ENCODE results near the gene SLC2A5. TPM values are rescaled to one million over a fixed set of nuclear protein-coding genes. Genes with fewer than 3 reads are reported as not detected.

SLC2A5 gene
- total RNA-seq, 1 donor from 2014 or later: 0.79 TPM

DNA sequence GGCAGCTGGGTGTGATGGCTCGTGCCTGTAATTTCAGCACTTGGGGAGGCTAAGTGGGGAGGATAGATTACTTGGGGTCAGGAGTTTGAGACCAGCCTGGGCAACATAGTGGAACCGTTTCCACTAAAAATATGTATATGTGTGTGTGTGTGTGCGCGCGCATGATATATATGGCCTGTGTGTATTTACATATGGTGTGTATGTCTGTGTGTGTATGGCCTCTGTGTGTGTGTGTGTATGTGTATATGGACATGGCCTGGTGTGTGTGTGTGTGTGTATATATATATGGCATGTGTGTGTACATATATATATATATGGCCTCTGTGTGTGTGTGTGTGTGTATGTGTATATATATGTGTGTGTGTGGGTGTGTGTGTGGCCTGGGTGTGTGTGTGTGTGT lies 27.2 kb downstream of the SLC2A5 start:
- no peaks in the 10 kb centered on the region for H3K36me3 ChIP-seq (ENCODE audit: insufficient read depth, low read length)
- no peak overlapping the region for H3K9ac ChIP-seq (ENCODE audit: low read length)
- H3K9me3 ChIP-seq (ENCODE audit: insufficient read depth, low read depth, low read length): no peaks in the 10 kb centered on the region
- no peaks in the 10 kb centered on the region for H3K79me2 ChIP-seq (ENCODE audit: insufficient read depth, low read length)
- DNase-seq (ENCODE audit: low read depth): no peak
- Mint-ChIP-seq H3K9me3 (ENCODE audit: unreplicated experiment) (peaks cover under 1% of the 10 kb centered on the region), H3K36me3 (ENCODE audit: low read depth, unreplicated experiment) (peaks cover 3% of the 10 kb centered on the region), H3K27ac (ENCODE audit: unreplicated experiment) (no peak overlapping the region), H3K4me3 (ENCODE audit: unreplicated experiment) (no peak overlapping the region), H3K4me1 (ENCODE audit: low read depth, unreplicated experiment) (no peaks in the 10 kb centered on the region), H3K27me3 (ENCODE audit: low read depth, unreplicated experiment) (peaks cover 36% of the 10 kb centered on the region)
- no peak for TF ChIP-seq EZH2 (IDR thresholded peaks at IDR 0.05; ENCODE audit: insufficient read depth, low read length)
- TF ChIP-seq CTCF (IDR thresholded peaks at IDR 0.05; ENCODE audit: insufficient read depth, low read depth, low read length): no peak
- no peaks in the 10 kb centered on the region for H4K20me1 ChIP-seq (ENCODE audit: insufficient read depth, low read length)
- no peak overlapping the region for H3K4me2 ChIP-seq (ENCODE audit: low read length)
- H3K27ac ChIP-seq (ENCODE audit: low read depth, low read length): no peak overlapping the region
- peaks cover 24% of the 10 kb centered on the region for H3K27me3 ChIP-seq (ENCODE audit: insufficient read depth, low read length)
- no peak overlapping the region for H2AFZ ChIP-seq (ENCODE audit: low read depth, low read length)
- no peak for FAIRE-seq
- H3K4me3 ChIP-seq (ENCODE audit: insufficient read depth, low read depth, low read length): no peak overlapping the region
- H3K4me1 ChIP-seq (ENCODE audit: insufficient read depth, low read length): no peaks in the 10 kb centered on the region

DNA sequence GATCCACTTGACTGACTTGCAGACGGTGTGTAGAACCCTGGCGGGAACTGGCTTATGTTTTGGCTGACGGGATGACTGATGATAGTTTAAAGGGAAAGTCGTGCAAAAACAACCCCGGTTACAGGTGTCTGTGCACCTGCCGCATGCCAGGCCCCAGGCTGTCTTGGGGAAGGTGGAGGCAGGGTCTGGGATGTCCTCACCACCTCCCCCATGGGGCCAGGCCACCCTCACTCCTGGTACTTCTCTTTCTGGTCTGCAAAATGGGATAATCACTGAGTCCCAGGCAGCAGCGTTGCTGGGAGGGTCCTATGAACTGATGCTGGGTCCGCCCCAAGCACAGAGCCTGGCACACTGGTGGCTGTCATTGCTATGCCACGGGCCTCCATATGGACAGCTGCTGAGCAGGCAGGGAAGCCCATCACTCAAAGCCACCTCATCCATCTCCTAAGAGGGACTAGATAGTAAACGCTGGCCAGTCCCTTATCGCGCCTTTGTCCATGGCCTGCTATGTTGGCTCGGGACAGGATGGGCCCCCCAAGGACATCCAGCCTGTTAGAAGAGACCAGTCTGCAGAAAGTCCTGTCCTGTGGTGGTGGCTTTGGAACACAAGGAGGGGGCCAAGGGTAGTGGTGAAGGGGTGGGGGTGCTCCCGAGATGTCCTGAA lies 28.2 kb downstream of the SLC2A5 start:
- H3K36me3 Mint-ChIP-seq (ENCODE audit: low read depth, unreplicated experiment): peaks cover 3% of the 10 kb centered on the region
- H3K36me3 ChIP-seq (ENCODE audit: insufficient read depth, low read length): no peaks in the 10 kb centered on the region
- H3K27ac ChIP-seq (ENCODE audit: low read depth, low read length): no peak overlapping the region
- H3K9me3 Mint-ChIP-seq (ENCODE audit: unreplicated experiment): peaks cover 6% of the 10 kb centered on the region
- DNase-seq (ENCODE audit: low read depth) (no peak), FAIRE-seq (no peak)
- no peak overlapping the region for H3K4me3 ChIP-seq (ENCODE audit: insufficient read depth, low read depth, low read length)
- peaks cover 34% of the 10 kb centered on the region for H3K27me3 Mint-ChIP-seq (ENCODE audit: low read depth, unreplicated experiment)
- peaks cover 21% of the 10 kb centered on the region for H3K27me3 ChIP-seq (ENCODE audit: insufficient read depth, low read length)
- H3K27ac Mint-ChIP-seq (ENCODE audit: unreplicated experiment): no peak overlapping the region
- no peaks in the 10 kb centered on the region for H3K4me1 Mint-ChIP-seq (ENCODE audit: low read depth, unreplicated experiment)
- H2AFZ ChIP-seq (ENCODE audit: low read depth, low read length): no peak overlapping the region
- no peaks in the 10 kb centered on the region for H3K79me2 ChIP-seq (ENCODE audit: insufficient read depth, low read length)
- H3K4me3 Mint-ChIP-seq (ENCODE audit: unreplicated experiment): no peak overlapping the region
- H4K20me1 ChIP-seq (ENCODE audit: insufficient read depth, low read length): no peaks in the 10 kb centered on the region
- H3K9me3 ChIP-seq (ENCODE audit: insufficient read depth, low read depth, low read length): no peaks in the 10 kb centered on the region
- TF ChIP-seq EZH2 (IDR thresholded peaks at IDR 0.05; ENCODE audit: insufficient read depth, low read length): no peak
- no peak for TF ChIP-seq CTCF (IDR thresholded peaks at IDR 0.05; ENCODE audit: insufficient read depth, low read depth, low read length)
- H3K4me2 ChIP-seq (ENCODE audit: low read length): no peak overlapping the region
- H3K4me1 ChIP-seq (ENCODE audit: insufficient read depth, low read length): no peaks in the 10 kb centered on the region
- H3K9ac ChIP-seq (ENCODE audit: low read length): no peak overlapping the region

- peaks cover under 1% of the 10 kb centered on the region for H3K9me3 ChIP-seq (ENCODE audit: insufficient read depth, low read depth, low read length)
- FAIRE-seq (no peak), DNase-seq (ENCODE audit: low read depth) (no peak)
- peaks cover 15% of the 10 kb centered on the region for H3K27me3 ChIP-seq (ENCODE audit: insufficient read depth, low read length)
- Mint-ChIP-seq H3K36me3 (ENCODE audit: low read depth, unreplicated experiment) (peaks cover 4% of the 10 kb centered on the region), H3K4me3 (ENCODE audit: unreplicated experiment) (no peak overlapping the region), H3K27me3 (ENCODE audit: low read depth, unreplicated experiment) (peaks cover 34% of the 10 kb centered on the region), H3K27ac (ENCODE audit: unreplicated experiment) (no peak overlapping the region), H3K4me1 (ENCODE audit: low read depth, unreplicated experiment) (no peaks in the 10 kb centered on the region), H3K9me3 (ENCODE audit: unreplicated experiment) (peaks cover 10% of the 10 kb centered on the region)
- TF ChIP-seq CTCF (IDR thresholded peaks at IDR 0.05; ENCODE audit: insufficient read depth, low read depth, low read length) (no peak), EZH2 (IDR thresholded peaks at IDR 0.05; ENCODE audit: insufficient read depth, low read length) (no peak)
- H3K36me3 ChIP-seq (ENCODE audit: insufficient read depth, low read length): no peaks in the 10 kb centered on the region
- H2AFZ ChIP-seq (ENCODE audit: low read depth, low read length): no peak overlapping the region
- no peaks in the 10 kb centered on the region for H3K4me1 ChIP-seq (ENCODE audit: insufficient read depth, low read length)
- no peak overlapping the region for H3K4me2 ChIP-seq (ENCODE audit: low read length)
- no peaks in the 10 kb centered on the region for H4K20me1 ChIP-seq (ENCODE audit: insufficient read depth, low read length)
- H3K27ac ChIP-seq (ENCODE audit: low read depth, low read length): no peak overlapping the region
- no peaks in the 10 kb centered on the region for H3K79me2 ChIP-seq (ENCODE audit: insufficient read depth, low read length)
- no peak overlapping the region for H3K4me3 ChIP-seq (ENCODE audit: insufficient read depth, low read depth, low read length)
- no peak overlapping the region for H3K9ac ChIP-seq (ENCODE audit: low read length)
These were observed 28.8 kb downstream of the SLC2A5 start for GRCh38 chr1:9040659-9041030.
